GM12891 (cell line): Measurements from ENCODE around the gene RNF6.

Source experiments
- POLR2A ChIP-seq: IDR thresholded peaks from 2 replicates; pipeline ENCODE4 v1.6.1; 2011; ENCODE audit warnings: low read depth, low read length, control low read depth
- POLR2AphosphoS5 ChIP-seq: IDR thresholded peaks from 2 replicates; pipeline ENCODE4 v1.6.1; 2011; ENCODE audit warnings: low read depth, low read length, control low read depth
- TAF1 ChIP-seq: IDR thresholded peaks from 2 replicates; pipeline ENCODE4 v1.6.1; 2011; ENCODE audit warnings: low read depth, low read length, control low read depth

GRCh38 chr13:26200811-26201210, 21.3 kb downstream of the RNF6 start:
- no peak for TF ChIP-seq POLR2A
- no peak for TF ChIP-seq POLR2AphosphoS5
- no peak for TF ChIP-seq TAF1
